PFSK-1 (cell line): ENCODE data around the gene GGNBP2.

Source experiments
- FOXP2 ChIP-seq: optimal IDR thresholded peaks from 2 replicates; pipeline ENCODE3; 2011; ENCODE audit warnings: borderline replicate concordance, control low read depth, inconsistent platforms; ENCODE audit not compliant: insufficient read depth; ENCODE audit errors: extremely low read length, extremely low read depth
- POLR2AphosphoS5 ChIP-seq: IDR thresholded peaks from 2 replicates; pipeline ENCODE4 v1.6.1; 2012; ENCODE audit warnings: low read depth, mild to moderate bottlenecking, control low read depth, low read length, moderate library complexity
- SIN3A ChIP-seq: IDR thresholded peaks from 2 replicates; pipeline ENCODE4 v1.6.1; 2012; ENCODE audit warnings: mild to moderate bottlenecking, low read length, moderate library complexity, borderline replicate concordance; ENCODE audit not compliant: insufficient read depth
- TAF1 ChIP-seq: IDR thresholded peaks from 2 replicates; pipeline ENCODE4 v1.6.1; 2012; ENCODE audit warnings: low read length, control low read depth, borderline replicate concordance; ENCODE audit not compliant: insufficient read depth
- TF ChIP-seq, protein P1 (sequence below), 2 experiments: IDR thresholded peaks; 2 replicates each; pipeline versions ENCODE4 v1.6.1 to v1.8.0; 2011 to 2012; ENCODE audit warnings: low read depth in 2 of 2, low read length in 2 of 2, control low read depth in 1 of 2, inconsistent platforms in 1 of 2, mild to moderate bottlenecking in 1 of 2, moderate library complexity in 1 of 2; ENCODE audit not compliant: insufficient read depth in 1 of 2

The GGNBP2 gene

DNA sequence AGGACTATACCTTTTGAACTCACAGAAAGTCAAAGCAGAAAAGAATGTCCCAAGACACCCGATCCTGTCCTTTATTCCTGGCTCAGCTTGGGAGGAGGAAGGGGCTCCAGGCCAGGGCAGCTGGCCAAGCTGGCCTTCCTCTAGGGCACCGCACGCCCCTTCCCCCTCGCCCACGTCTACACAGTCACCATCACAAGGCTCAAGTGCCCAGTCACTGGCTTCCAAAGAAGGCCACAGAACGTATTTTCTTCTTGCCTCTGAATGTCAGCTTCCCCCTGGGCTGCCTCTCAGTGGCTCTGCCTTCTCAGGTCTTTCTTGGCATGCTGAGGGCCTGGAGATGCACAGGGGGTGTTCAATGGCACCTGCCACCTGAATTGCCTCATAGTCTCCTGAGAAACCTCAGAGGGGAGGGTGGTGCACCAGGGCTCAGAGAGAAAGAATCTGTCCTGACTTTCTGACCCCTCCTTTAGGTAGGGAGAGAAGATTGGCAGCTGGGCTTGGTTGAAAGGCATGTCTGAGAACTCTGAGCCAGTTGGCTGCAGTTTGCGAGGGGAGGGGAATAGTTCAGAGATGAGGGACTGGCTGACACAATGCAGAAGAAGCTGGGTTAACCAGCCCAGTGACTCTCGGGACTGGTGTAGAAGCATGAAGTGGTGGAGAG, 49.1 kb downstream of the GGNBP2 start:
- no peak for TF ChIP-seq FOXP2
- TF ChIP-seq SIN3A, result no peak
- TF ChIP-seq TAF1, result no peak
- no peak for TF ChIP-seq POLR2AphosphoS5
- TF ChIP-seq, protein P1, sequence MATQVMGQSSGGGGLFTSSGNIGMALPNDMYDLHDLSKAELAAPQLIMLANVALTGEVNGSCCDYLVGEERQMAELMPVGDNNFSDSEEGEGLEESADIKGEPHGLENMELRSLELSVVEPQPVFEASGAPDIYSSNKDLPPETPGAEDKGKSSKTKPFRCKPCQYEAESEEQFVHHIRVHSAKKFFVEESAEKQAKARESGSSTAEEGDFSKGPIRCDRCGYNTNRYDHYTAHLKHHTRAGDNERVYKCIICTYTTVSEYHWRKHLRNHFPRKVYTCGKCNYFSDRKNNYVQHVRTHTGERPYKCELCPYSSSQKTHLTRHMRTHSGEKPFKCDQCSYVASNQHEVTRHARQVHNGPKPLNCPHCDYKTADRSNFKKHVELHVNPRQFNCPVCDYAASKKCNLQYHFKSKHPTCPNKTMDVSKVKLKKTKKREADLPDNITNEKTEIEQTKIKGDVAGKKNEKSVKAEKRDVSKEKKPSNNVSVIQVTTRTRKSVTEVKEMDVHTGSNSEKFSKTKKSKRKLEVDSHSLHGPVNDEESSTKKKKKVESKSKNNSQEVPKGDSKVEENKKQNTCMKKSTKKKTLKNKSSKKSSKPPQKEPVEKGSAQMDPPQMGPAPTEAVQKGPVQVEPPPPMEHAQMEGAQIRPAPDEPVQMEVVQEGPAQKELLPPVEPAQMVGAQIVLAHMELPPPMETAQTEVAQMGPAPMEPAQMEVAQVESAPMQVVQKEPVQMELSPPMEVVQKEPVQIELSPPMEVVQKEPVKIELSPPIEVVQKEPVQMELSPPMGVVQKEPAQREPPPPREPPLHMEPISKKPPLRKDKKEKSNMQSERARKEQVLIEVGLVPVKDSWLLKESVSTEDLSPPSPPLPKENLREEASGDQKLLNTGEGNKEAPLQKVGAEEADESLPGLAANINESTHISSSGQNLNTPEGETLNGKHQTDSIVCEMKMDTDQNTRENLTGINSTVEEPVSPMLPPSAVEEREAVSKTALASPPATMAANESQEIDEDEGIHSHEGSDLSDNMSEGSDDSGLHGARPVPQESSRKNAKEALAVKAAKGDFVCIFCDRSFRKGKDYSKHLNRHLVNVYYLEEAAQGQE (IDR thresholded peaks at IDR 0.05; ENCODE audit: insufficient read depth in 1 of 2, low read depth in 2 of 2, low read length in 2 of 2), result no peak

DNA sequence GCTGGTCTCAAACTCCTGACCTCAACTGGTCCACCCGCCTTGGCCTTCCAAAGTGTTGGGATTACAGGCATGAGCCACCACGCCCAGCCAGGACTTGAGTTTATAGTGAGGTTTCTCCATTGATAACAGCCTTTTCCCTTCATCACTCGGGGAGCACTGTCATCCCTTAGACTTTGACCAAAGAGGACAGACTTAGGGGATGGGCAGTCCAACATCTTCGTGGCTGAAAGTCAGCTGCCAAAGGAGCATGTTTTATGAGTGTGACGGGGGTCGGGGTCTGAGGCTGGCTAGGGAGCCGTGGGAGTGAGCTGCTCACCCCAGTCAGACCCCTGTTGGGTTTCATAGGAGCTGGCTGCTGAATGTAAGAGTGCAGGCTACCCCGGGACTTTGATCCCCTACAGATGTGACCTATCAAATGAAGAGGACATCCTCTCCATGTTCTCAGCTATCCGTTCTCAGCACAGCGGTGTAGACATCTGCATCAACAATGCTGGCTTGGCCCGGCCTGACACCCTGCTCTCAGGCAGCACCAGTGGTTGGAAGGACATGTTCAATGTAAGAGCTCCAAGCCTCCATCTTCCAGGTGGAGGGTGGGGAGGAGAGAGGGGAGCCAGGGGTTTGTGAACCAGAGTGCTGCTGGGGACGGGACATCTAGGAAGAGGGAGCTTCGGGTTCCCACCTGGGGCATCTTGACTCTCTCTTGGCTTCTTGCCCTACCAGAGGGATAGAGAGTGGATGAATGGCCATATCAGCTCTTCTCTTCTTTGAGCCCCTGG, 50.1 kb downstream of the GGNBP2 start:
- TF ChIP-seq POLR2AphosphoS5 (no peak), TAF1 (no peak), SIN3A (no peak), FOXP2 (no peak)
- TF ChIP-seq, protein P1 (IDR thresholded peaks at IDR 0.05; ENCODE audit: insufficient read depth in 1 of 2, low read depth in 2 of 2, low read length in 2 of 2), result no peak

DNA sequence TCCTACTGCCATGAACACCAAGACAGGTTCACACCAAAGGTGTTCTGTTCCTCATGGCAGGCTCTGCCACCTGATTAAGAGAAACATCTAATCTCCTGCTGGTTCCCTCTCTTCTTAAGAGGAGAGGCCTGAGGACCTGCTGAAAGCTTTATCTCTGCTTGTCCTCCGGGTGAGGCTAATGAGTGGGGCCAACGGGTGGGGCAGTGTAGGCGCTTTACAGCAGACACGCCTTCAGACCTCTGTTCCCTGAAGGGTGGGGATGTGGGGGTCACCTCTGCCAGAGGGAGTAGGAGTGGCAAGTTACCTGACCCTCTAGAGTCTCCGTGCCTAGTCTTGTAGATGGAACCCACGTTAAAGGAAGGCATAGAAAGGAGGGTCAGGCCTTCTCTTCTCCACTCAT, 52.5 kb downstream of the GGNBP2 start:
- TF ChIP-seq POLR2AphosphoS5 (no peak), SIN3A (no peak), TAF1 (no peak), FOXP2 (no peak)
- TF ChIP-seq, protein P1 (IDR thresholded peaks at IDR 0.05; ENCODE audit: insufficient read depth in 1 of 2, low read depth in 2 of 2, low read length in 2 of 2), result no peak

DNA sequence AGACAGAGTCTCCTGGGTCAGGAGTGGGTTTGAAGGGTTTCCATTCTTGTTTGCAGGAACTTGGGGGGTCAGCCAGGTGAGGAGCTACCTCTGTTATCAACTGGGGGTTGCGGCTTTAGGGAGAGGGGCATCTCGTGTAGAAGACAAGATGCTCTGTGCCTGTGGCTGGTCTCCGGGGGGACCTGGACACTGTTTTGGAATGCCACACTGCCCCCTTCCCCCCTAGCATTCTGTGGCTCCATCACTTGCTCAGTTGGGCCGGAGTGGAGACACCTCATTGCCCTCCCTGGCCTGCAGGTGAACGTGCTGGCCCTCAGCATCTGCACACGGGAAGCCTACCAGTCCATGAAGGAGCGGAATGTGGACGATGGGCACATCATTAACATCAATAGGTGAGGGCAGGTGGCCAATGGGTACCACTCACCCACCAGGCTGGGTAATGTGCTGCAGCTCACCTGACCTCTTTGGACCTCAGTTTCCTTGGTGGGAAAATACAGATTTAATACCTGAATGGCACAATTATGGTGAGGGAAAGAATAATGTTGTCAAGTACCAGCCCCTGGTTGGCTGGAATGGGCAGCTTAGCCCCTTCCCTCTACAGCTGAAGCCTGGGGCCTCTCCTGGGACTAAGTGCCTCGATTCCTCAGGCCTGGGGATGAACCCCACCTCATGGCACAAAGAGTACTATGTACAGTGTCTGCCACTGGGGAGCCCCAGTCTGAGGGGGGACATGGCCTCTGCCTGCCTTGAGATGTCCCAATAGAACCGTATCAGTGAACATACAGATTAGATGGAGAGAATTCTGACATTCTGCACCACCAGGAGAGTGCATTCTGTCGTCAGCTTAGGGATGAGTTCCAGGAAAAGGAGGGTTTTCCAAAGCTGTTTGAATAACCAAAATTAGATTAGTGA, 53.4 kb downstream of the GGNBP2 start:
- TF ChIP-seq TAF1 (no peak), FOXP2 (no peak), POLR2AphosphoS5 (no peak)

DNA sequence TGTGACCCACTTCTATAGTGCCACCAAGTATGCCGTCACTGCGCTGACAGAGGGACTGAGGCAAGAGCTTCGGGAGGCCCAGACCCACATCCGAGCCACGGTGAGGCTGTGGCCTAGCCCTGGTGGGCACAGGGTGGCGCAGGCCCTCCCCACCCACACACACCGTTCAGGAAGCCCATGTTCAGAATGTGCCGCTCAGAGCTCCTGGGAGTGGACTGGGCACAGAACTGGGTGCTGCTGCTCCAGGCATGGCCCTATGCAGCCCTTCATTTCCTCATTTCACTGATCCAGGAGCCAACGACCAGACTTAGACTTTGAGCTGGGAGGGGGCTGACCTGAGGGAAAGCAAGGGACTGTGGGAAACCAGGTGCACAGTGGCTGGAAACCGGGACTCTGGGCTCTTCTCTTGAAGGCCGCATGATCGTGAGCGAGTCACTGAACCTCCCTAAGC, 54.3 kb downstream of the GGNBP2 start:
- TF ChIP-seq POLR2AphosphoS5 (no peak), TAF1 (no peak), SIN3A (no peak), FOXP2 (no peak)
- TF ChIP-seq, protein P1 (IDR thresholded peaks at IDR 0.05; ENCODE audit: insufficient read depth in 1 of 2, low read depth in 2 of 2, low read length in 2 of 2), result no peak
